A549 (cell line): ENCODE measurements around the gene CAMTA1. TPM values are rescaled to one million over a fixed set of nuclear protein-coding genes. Genes with fewer than 3 reads are reported as not detected.
A peak's percentile ranks its signal among the peaks of the same experiment; 100 is the strongest.

ENCODE experiments used
- ATAC-seq, 2 experiments: fragments of 200-7000 bp in 1 of 2; fragments of >200 bp in 1 of 2; cut with Nextera tagmentation in 1 of 2; cut with Tn5 transposase in 1 of 2; 3 replicates each; pipeline versions ENCODE4 v1.8.0 to v1.9.1; 2018 to 2020; ENCODE audit warnings: mild to moderate bottlenecking in 1 of 2, moderate library complexity in 1 of 2
- CTCF ChIA-PET: fragments of 300-600 bp; sonication (Branson Sonifier 250); formaldehyde crosslinking; extraction: SDS; loops from one replicate; lab custom pipeline; 2021; ENCODE audit warnings: antibody characterized with exemption, inconsistent platforms; lab: Yijun Ruan, JAX
- POLR2A ChIA-PET: fragments of 350-600 bp; formaldehyde crosslinking; extraction: SDS; loops from one replicate; lab custom pipeline; 2021; ENCODE audit warnings: antibody characterized with exemption, inconsistent platforms; lab: Yijun Ruan, JAX
- DNase-seq, 2 experiments: peaks; one replicate each; pipeline versions ENCODE4 v3.0.0 to v3.0.0-alpha.2; 2011 to 2016; ENCODE audit warnings: low read depth in 1 of 2, low spot score in 1 of 2
- FAIRE-seq: peaks from 2 replicates; lab custom pipeline; 2011; peaks lifted over from hg19 to GRCh38; lab: Jason Lieb, UNC
- H3K27ac ChIP-seq, 2 experiments: fragments of >200 bp; sonication (Bioruptor Twin); formaldehyde crosslinking; 3 replicates each; pipeline ENCODE4 v1.5.1; 2016 to 2017
- H3K4me1 ChIP-seq: fragments of >200 bp; sonication (Bioruptor Twin); formaldehyde crosslinking; 3 replicates; pipeline ENCODE4 v1.6.1; 2016
- H3K4me2 ChIP-seq: fragments of >200 bp; sonication (Bioruptor Twin); formaldehyde crosslinking; 3 replicates; pipeline ENCODE4 v1.6.1; 2016
- H3K4me3 ChIP-seq: fragments of >200 bp; sonication (Bioruptor Twin); formaldehyde crosslinking; 3 replicates; pipeline ENCODE4 v1.5.1; 2016
- H3K9me3 ChIP-seq: fragments of >200 bp; sonication (Bioruptor Twin); formaldehyde crosslinking; 3 replicates; pipeline ENCODE4 v1.6.1; 2016
- BHLHE40 ChIP-seq: IDR thresholded peaks from 2 replicates; pipeline ENCODE4 v1.6.1; 2012; ENCODE audit warnings: low read depth, low read length, inconsistent platforms
- CBX2 ChIP-seq: fragments of 200-600 bp; sonication (generic); IDR thresholded peaks from 2 replicates; pipeline ENCODE4 v1.6.1; 2016; ENCODE audit warnings: low read depth, mild to moderate bottlenecking, borderline replicate concordance
- CBX8 ChIP-seq: fragments of 200-600 bp; sonication (generic); IDR thresholded peaks from 2 replicates; pipeline ENCODE4 v1.6.1; 2016
- CHD2 ChIP-seq: fragments of 150-350 bp; IDR thresholded peaks from 2 replicates; pipeline ENCODE4 v1.6.1; 2014; ENCODE audit warnings: low read length; ENCODE audit not compliant: partially characterized antibody
- CHD4 ChIP-seq: fragments of 200-600 bp; sonication (generic); IDR thresholded peaks from 2 replicates; pipeline ENCODE4 v1.6.1; 2016; ENCODE audit warnings: antibody characterized with exemption, mild to moderate bottlenecking, borderline replicate concordance
- EHF ChIP-seq: fragments of 250-450 bp; sonication (Bioruptor Pico); IDR thresholded peaks from 2 replicates; pipeline ENCODE4 v1.5.0; 2020; ENCODE audit warnings: mild to moderate bottlenecking
- EP300 ChIP-seq, 2 experiments: fragments of >200 bp; sonication (Bioruptor Twin); formaldehyde crosslinking; IDR thresholded peaks; 2 replicates in 1 of 2; 3 replicates in 1 of 2; pipeline ENCODE4 v1.6.1; 2016 to 2017
- FOSB ChIP-seq: fragments of 250-450 bp; sonication (Bioruptor Pico); IDR thresholded peaks from 2 replicates; pipeline ENCODE4 v1.5.0; 2020; ENCODE audit warnings: mild to moderate bottlenecking, moderate library complexity
- FOSL2 ChIP-seq, 2 experiments: fragments of 450-650 bp in 1 of 2; fragments of >200 bp in 1 of 2; sonication (Bioruptor Twin) in 1 of 2; formaldehyde crosslinking; IDR thresholded peaks; 2 replicates each; pipeline versions ENCODE4 v1.5.0 to v1.6.1; 2016 to 2020; ENCODE audit warnings: mild to moderate bottlenecking in 1 of 2, moderate library complexity in 1 of 2
- FOXS1 ChIP-seq: fragments of 250-450 bp; sonication (Bioruptor Pico); IDR thresholded peaks from 2 replicates; pipeline ENCODE4 v1.5.0; 2020; ENCODE audit warnings: mild to moderate bottlenecking, moderate library complexity
- GATA3 ChIP-seq: IDR thresholded peaks from 2 replicates; pipeline ENCODE4 v1.6.1; 2012; ENCODE audit warnings: borderline replicate concordance
- HOXA7 ChIP-seq: fragments of 250-450 bp; sonication (Bioruptor Pico); IDR thresholded peaks from 2 replicates; pipeline ENCODE4 v1.5.0; 2020; ENCODE audit warnings: mild to moderate bottlenecking, moderate library complexity
- HOXB5 ChIP-seq: fragments of 250-450 bp; sonication (Bioruptor Pico); IDR thresholded peaks from 2 replicates; pipeline ENCODE4 v1.5.0; 2020; ENCODE audit warnings: mild to moderate bottlenecking, moderate library complexity
- JUNB ChIP-seq: fragments of >200 bp; sonication (Bioruptor Twin); formaldehyde crosslinking; IDR thresholded peaks from 2 replicates; pipeline ENCODE4 v1.6.1; 2016
- NR3C1 ChIP-seq: fragments of >200 bp; sonication (Bioruptor Twin); formaldehyde crosslinking; IDR thresholded peaks from 3 replicates; pipeline ENCODE4 v1.6.1; 2017
- PHF8 ChIP-seq: fragments of 200-600 bp; sonication (generic); IDR thresholded peaks from 2 replicates; pipeline ENCODE4 v1.6.1; 2016; ENCODE audit warnings: low read depth, mild to moderate bottlenecking, antibody characterized with exemption, moderate library complexity, borderline replicate concordance
- POLR2A ChIP-seq: IDR thresholded peaks from 2 replicates; pipeline ENCODE4 v1.6.1; 2012; ENCODE audit warnings: mild to moderate bottlenecking, low read length
- RARB ChIP-seq: fragments of 250-450 bp; sonication (Bioruptor Pico); IDR thresholded peaks from 2 replicates; pipeline ENCODE4 v1.8.0; 2021; ENCODE audit warnings: mild to moderate bottlenecking, moderate library complexity
- RCOR1 ChIP-seq: fragments of 150-350 bp; IDR thresholded peaks from 2 replicates; pipeline ENCODE4 v1.6.1; 2014; ENCODE audit warnings: antibody characterized with exemption, low read length, low read depth
- RNF2 ChIP-seq: fragments of 200-600 bp; sonication (generic); IDR thresholded peaks from 2 replicates; pipeline ENCODE4 v1.6.1; 2016; ENCODE audit warnings: low read depth, mild to moderate bottlenecking, antibody characterized with exemption, moderate library complexity, borderline replicate concordance
- SMC3 ChIP-seq: fragments of >200 bp; sonication (Bioruptor Twin); formaldehyde crosslinking; IDR thresholded peaks from 3 replicates; pipeline ENCODE4 v1.6.1; 2018; ENCODE audit warnings: inconsistent platforms
- SREBF2 ChIP-seq: fragments of 450-650 bp; IDR thresholded peaks from 2 replicates; pipeline ENCODE4 v1.6.1; 2014; ENCODE audit warnings: mild to moderate bottlenecking, moderate library complexity
- ZFP36 ChIP-seq: fragments of 450-650 bp; IDR thresholded peaks from 2 replicates; pipeline ENCODE4 v1.6.1; 2014; ENCODE audit warnings: borderline replicate concordance; ENCODE audit not compliant: partially characterized antibody
- WGBS: methylation state at CpG from one replicate; pipeline ENCODE4 v1.1.6; 2017; ENCODE audit errors: missing lambda C conversion rate; 5-methylcytosine and 5-hydroxymethylcytosine counted together
- polyA plus RNA-seq, 4 experiments: library from polyadenylated mRNA; depleted of rRNA in 3 of 4; stranded (reverse); fragments of >200 nt; fragmentation: RNase III in 1 of 4; extraction: RNeasy Plus Mini Kit Qiagen cat#74134 plus additional on column Dnase treatment in 1 of 4; gene quantifications; 2 replicates in 3 of 4; 3 replicates in 1 of 4; pipeline ENCODE4 v1.2.3, GENCODE V29; 2011 to 2017
- TF ChIP-seq, protein P1 (sequence below): IDR thresholded peaks from 2 replicates; pipeline ENCODE4 v1.6.1; 2012
- TF ChIP-seq, protein P2 (sequence below): fragments of 200-600 bp; sonication (generic); IDR thresholded peaks from 2 replicates; pipeline ENCODE4 v1.6.1; 2016; ENCODE audit warnings: antibody characterized with exemption, mild to moderate bottlenecking, moderate library complexity
- TF ChIP-seq, protein P3 (sequence below): fragments of 250-450 bp; sonication (Bioruptor Pico); IDR thresholded peaks from 2 replicates; pipeline ENCODE4 v1.5.0; 2020; ENCODE audit warnings: low read depth, mild to moderate bottlenecking, moderate library complexity
- TF ChIP-seq, protein P4 (sequence below): fragments of >200 bp; sonication (Bioruptor Twin); formaldehyde crosslinking; IDR thresholded peaks from 3 replicates; pipeline ENCODE4 v1.6.1; 2016

CAMTA1 gene
- polyA plus RNA-seq, 2 of the 4 experiments (the other 2 are of a cell fraction), result 58.8 to 75.0 TPM

DNA sequence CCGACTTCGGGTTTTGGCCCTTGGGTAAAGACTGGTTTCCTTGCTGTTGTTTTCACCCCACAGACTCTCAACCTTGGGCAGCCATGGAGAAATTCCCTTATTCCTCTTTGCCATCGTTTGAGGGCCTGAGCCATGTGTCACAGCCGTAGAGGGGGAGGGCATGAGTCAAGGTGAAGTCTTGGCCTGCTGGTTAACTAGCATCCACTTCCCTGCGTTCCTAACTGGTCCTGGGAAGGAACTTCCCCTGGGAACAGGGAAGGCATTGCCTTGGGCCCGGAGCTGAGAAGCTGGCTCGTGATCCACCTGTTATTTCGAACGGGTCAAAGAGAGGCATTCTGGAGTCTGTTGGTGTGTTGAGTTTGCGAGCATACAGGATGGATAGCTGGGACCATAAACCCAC is 464.9 kb downstream of the CAMTA1 start:
- H3K27ac ChIP-seq, result peak overlapping the region in 1 of 2 experiments; percentile 64; a peak in 3 of 6 replicates
- peaks cover 12% of the 10 kb centered on the region for H3K4me1 ChIP-seq
- H3K4me2 ChIP-seq, result no peak overlapping the region; the same call in 2 of the 3 replicates
- CTCF ChIA-PET, result no interaction called here
- FAIRE-seq, result no peak
- H3K9me3 ChIP-seq, result no peaks in the 10 kb centered on the region
- ATAC-seq, result no peak
- no peak overlapping the region for H3K4me3 ChIP-seq
- POLR2A ChIA-PET, result no interaction called here
- no peak for DNase-seq
- whole genome bisulfite sequencing, result 87% methylated on average over 9 of the region's 10 CpGs
- TF ChIP-seq RARB (CRISPR knock-in tag) (no peak), CHD2 (no peak), HOXA7 (CRISPR knock-in tag) (no peak), EP300 (IDR thresholded peaks at IDR 0.05) (no peak)
- TF ChIP-seq, protein P1, sequence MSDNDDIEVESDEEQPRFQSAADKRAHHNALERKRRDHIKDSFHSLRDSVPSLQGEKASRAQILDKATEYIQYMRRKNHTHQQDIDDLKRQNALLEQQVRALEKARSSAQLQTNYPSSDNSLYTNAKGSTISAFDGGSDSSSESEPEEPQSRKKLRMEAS, result no peak
- TF ChIP-seq, protein P2, sequence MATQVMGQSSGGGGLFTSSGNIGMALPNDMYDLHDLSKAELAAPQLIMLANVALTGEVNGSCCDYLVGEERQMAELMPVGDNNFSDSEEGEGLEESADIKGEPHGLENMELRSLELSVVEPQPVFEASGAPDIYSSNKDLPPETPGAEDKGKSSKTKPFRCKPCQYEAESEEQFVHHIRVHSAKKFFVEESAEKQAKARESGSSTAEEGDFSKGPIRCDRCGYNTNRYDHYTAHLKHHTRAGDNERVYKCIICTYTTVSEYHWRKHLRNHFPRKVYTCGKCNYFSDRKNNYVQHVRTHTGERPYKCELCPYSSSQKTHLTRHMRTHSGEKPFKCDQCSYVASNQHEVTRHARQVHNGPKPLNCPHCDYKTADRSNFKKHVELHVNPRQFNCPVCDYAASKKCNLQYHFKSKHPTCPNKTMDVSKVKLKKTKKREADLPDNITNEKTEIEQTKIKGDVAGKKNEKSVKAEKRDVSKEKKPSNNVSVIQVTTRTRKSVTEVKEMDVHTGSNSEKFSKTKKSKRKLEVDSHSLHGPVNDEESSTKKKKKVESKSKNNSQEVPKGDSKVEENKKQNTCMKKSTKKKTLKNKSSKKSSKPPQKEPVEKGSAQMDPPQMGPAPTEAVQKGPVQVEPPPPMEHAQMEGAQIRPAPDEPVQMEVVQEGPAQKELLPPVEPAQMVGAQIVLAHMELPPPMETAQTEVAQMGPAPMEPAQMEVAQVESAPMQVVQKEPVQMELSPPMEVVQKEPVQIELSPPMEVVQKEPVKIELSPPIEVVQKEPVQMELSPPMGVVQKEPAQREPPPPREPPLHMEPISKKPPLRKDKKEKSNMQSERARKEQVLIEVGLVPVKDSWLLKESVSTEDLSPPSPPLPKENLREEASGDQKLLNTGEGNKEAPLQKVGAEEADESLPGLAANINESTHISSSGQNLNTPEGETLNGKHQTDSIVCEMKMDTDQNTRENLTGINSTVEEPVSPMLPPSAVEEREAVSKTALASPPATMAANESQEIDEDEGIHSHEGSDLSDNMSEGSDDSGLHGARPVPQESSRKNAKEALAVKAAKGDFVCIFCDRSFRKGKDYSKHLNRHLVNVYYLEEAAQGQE, result no peak

DNA sequence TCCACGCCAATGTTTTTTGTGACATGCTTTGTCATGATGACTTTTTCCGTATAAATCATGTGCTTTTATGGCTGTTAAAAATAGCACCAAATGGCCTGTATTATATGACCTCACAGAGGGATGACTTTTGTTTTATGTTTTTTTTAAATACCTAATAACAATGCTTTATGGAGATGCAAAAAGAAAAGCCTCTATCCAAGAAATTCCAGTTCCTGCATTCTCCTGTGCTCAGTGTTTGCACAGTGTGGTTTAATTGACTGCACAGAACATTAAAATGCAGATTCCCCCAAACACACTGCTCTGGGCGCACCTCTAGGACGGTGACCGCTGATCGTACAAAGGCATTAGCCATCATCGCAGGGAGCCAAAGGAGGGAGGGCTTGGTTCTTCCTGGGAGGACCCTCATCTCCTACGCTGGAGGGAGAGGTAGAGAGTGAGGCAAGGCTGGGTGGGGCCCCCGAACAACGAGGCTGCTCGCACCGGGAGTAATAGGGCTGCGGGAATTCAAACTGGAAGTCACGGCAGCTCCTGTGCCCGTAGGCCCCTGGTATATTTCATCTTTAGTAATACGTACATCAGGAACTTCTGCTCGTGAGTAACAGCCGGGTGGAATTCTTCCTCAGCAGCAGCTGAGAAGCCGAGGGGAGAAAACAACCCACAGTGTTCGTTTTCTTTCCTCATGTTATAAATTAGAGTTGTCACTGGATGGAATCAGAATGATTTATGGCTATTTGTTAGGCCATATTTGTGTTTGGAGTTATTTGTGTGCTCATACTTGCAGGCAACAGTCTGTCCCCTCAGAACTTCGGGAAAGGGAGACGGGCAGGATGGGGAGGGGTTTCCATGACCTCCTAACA is 465.6 kb downstream of the CAMTA1 start:
- no peak overlapping the region for H3K4me2 ChIP-seq
- ATAC-seq, result no peak
- H3K27ac ChIP-seq, result peak overlapping the region in 1 of 2 experiments; percentile 64; a peak in 3 of 6 replicates
- TF ChIP-seq CBX2 (no peak), NR3C1 (no peak), FOSL2 (IDR thresholded peaks at IDR 0.05) (no peak), FOSL2 (CRISPR knock-in tag; IDR thresholded peaks at IDR 0.05) (no peak), FOSB (CRISPR knock-in tag) (no peak), EHF (CRISPR knock-in tag) (no peak), FOXS1 (no peak), HOXB5 (CRISPR knock-in tag) (no peak), RARB (CRISPR knock-in tag) (no peak), RCOR1 (no peak), HOXA7 (CRISPR knock-in tag) (no peak), SREBF2 (no peak)
- TF ChIP-seq, protein P1, result no peak
- no peaks in the 10 kb centered on the region for H3K9me3 ChIP-seq
- H3K4me3 ChIP-seq, result no peak overlapping the region
- 94% methylated on average over 21 of the region's 22 CpGs for WGBS
- H3K4me1 ChIP-seq, result peaks cover 12% of the 10 kb centered on the region
- CTCF ChIA-PET, result no interaction called here
- no peak for FAIRE-seq
- POLR2A ChIA-PET, result no interaction called here
- DNase-seq, result no peak

DNA sequence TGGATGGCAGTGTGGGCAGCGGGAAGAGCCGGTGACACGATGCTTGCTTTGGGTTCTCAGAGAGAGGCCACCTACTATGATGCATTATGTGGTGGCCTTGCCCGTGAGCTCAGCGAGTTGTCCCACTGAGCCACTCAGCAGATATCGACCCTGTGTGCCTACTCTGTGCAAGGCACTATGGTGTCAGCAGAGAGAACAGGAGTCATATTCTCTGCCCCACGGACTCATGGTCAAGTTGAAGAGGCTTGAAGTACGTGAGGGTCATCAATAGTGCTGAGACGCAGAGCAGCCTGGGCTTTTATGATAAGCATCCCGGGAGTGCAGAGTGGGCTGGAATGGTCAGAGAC is 466.2 kb downstream of the CAMTA1 start:
- TF ChIP-seq PHF8 (no peak), SREBF2 (no peak), POLR2A (no peak), CBX2 (no peak), SMC3 (no peak), EP300 (IDR thresholded peaks at IDR 0.05) (no peak), ZFP36 (no peak), EHF (CRISPR knock-in tag) (no peak), CBX8 (no peak), CHD4 (no peak), JUNB (no peak), BHLHE40 (no peak), RNF2 (no peak), GATA3 (no peak)
- TF ChIP-seq, protein P3, sequence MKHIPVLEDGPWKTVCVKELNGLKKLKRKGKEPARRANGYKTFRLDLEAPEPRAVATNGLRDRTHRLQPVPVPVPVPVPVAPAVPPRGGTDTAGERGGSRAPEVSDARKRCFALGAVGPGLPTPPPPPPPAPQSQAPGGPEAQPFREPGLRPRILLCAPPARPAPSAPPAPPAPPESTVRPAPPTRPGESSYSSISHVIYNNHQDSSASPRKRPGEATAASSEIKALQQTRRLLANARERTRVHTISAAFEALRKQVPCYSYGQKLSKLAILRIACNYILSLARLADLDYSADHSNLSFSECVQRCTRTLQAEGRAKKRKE (CRISPR knock-in tag), result no peak
- TF ChIP-seq, protein P4, sequence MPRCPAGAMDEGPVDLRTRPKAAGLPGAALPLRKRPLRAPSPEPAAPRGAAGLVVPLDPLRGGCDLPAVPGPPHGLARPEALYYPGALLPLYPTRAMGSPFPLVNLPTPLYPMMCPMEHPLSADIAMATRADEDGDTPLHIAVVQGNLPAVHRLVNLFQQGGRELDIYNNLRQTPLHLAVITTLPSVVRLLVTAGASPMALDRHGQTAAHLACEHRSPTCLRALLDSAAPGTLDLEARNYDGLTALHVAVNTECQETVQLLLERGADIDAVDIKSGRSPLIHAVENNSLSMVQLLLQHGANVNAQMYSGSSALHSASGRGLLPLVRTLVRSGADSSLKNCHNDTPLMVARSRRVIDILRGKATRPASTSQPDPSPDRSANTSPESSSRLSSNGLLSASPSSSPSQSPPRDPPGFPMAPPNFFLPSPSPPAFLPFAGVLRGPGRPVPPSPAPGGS, result no peak
- TF ChIP-seq, all 56 proteins: peak for 0
- WGBS, result 91% methylated on average over 9 of the region's 10 CpGs
- CTCF ChIA-PET, result no interaction called here
- Histone ChIP-seq H3K4me1 (peaks cover 12% of the 10 kb centered on the region), H3K27ac (peak overlapping the region in 1 of 2 experiments; percentile 18; a peak in 1 of 6 replicates), H3K4me2 (no peak overlapping the region), H3K4me3 (no peak overlapping the region), H3K9me3 (no peaks in the 10 kb centered on the region)
- ATAC-seq (no peak), FAIRE-seq (no peak), DNase-seq (no peak)
- POLR2A ChIA-PET, result no interaction called here
